H1 (cell line): ENCODE measurements around the gene ARHGAP28. TPM values are rescaled to one million over a fixed set of nuclear protein-coding genes. Genes with fewer than 3 reads are reported as not detected.

Experiments used
- CTCF ChIA-PET: fragments of 300-600 bp; sonication (Branson Sonifier 250); formaldehyde crosslinking; loops from one replicate; lab custom pipeline; 2021; ENCODE audit not compliant: partially characterized antibody; lab: Charles Lee
- POLR2A ChIA-PET: fragments of 300-600 bp; sonication (Branson Sonifier 250); formaldehyde crosslinking; loops from one replicate; lab custom pipeline; 2021; ENCODE audit warnings: inconsistent platforms; ENCODE audit not compliant: partially characterized antibody; lab: Charles Lee
- DNase-seq, 2 experiments: peaks; one replicate each; pipeline versions ENCODE4 v3.0.0 to v3.0.0-alpha.2; 2010 to 2022; ENCODE audit warnings: low spot score in 2 of 2, low read depth in 1 of 2, mixed read lengths in 1 of 2
- FAIRE-seq: peaks from 2 replicates; lab custom pipeline; 2011; peaks lifted over from hg19 to GRCh38; lab: Jason Lieb, UNC
- H2AFZ ChIP-seq: 2 replicates; pipeline ENCODE4 v1.8.1; 2012; ENCODE audit warnings: low read length, inconsistent platforms
- H2AK5ac ChIP-seq: 2 replicates; pipeline ENCODE4 v1.6.1; 2013; ENCODE audit warnings: low read depth, low read length
- H2BK120ac ChIP-seq: replicated peaks from 2 replicates; pipeline ENCODE3; 2013; ENCODE audit warnings: low read depth, low read length, inconsistent platforms
- H2BK12ac ChIP-seq: 2 replicates; pipeline ENCODE4 v1.6.1; 2013; ENCODE audit warnings: low read depth, low read length
- H2BK15ac ChIP-seq: 2 replicates; pipeline ENCODE4 v1.6.1; 2013; ENCODE audit warnings: low read length
- H2BK20ac ChIP-seq: 2 replicates; pipeline ENCODE4 v1.6.1; 2013; ENCODE audit warnings: low read length
- H2BK5ac ChIP-seq: 2 replicates; pipeline ENCODE4 v1.6.1; 2013; ENCODE audit warnings: low read depth, low read length
- H3K14ac ChIP-seq: 2 replicates; pipeline ENCODE4 v1.6.1; 2013; ENCODE audit warnings: inconsistent platforms; ENCODE audit not compliant: insufficient read length
- H3K18ac ChIP-seq: 2 replicates; pipeline ENCODE4 v1.6.1; 2013; ENCODE audit warnings: low read length; ENCODE audit errors: extremely low read depth
- H3K23ac ChIP-seq: 2 replicates; pipeline ENCODE4 v1.6.1; 2013; ENCODE audit warnings: inconsistent platforms; ENCODE audit not compliant: insufficient read length
- H3K23me2 ChIP-seq: 2 replicates; pipeline ENCODE4 v1.6.1; 2013; ENCODE audit warnings: low read depth, low read length
- H3K27ac ChIP-seq: 2 replicates; pipeline ENCODE4 v1.6.1; 2011; ENCODE audit warnings: low read depth, low read length, inconsistent platforms
- H3K27me3 ChIP-seq, 4 experiments: replicated peaks in 1 of 4; 1 replicate in 1 of 4; 2 replicates in 3 of 4; pipeline versions ENCODE4 v1.6.1 to v1.8.1; 2011 to 2013; ENCODE audit warnings: low read length in 3 of 4, mild to moderate bottlenecking in 3 of 4, inconsistent platforms in 2 of 4, mixed read lengths in 2 of 4, moderate library complexity in 1 of 4; ENCODE audit not compliant: control insufficient read depth in 3 of 4, insufficient read depth in 3 of 4; ENCODE audit errors: extremely low read depth in 1 of 4
- H3K36me3 ChIP-seq, 4 experiments: 2 replicates each; pipeline versions ENCODE4 v1.6.1 to v1.8.1; 2011 to 2013; ENCODE audit warnings: mild to moderate bottlenecking in 4 of 4, low read length in 3 of 4, moderate library complexity in 2 of 4, control low read depth in 1 of 4, inconsistent platforms in 1 of 4; ENCODE audit not compliant: insufficient read depth in 4 of 4, control insufficient read depth in 2 of 4
- H3K4ac ChIP-seq: replicated peaks from 2 replicates; pipeline ENCODE3; 2013; ENCODE audit warnings: low read length, low read depth, mixed read lengths, inconsistent platforms; ENCODE audit not compliant: insufficient read length
- H3K4me1 ChIP-seq, 4 experiments: replicated peaks in 1 of 4; 1 replicate in 1 of 4; 2 replicates in 3 of 4; pipeline versions ENCODE4 v1.6.1 to v1.8.1; 2011 to 2013; ENCODE audit warnings: low read length in 3 of 4, inconsistent platforms in 2 of 4, mixed read lengths in 1 of 4; ENCODE audit not compliant: insufficient read depth in 4 of 4, control insufficient read depth in 3 of 4
- H3K4me2 ChIP-seq, 2 experiments: 2 replicates each; pipeline versions ENCODE4 v1.6.1 to v1.8.1; 2011 to 2013; ENCODE audit warnings: low read depth in 2 of 2, low read length in 2 of 2, control low read depth in 1 of 2, inconsistent platforms in 1 of 2, mild to moderate bottlenecking in 1 of 2; ENCODE audit not compliant: insufficient read depth in 1 of 2
- H3K4me3 ChIP-seq, 4 experiments: fragments of 200-600, 300-600 bp in 1 of 4; sonication (generic), shearing (Covaris generic), sonication (Bioruptor Twin) in 1 of 4; 2 replicates each; pipeline versions ENCODE4 v1.5.1 to v1.8.1; 2011 to 2016; ENCODE audit warnings: low read length in 4 of 4, low read depth in 3 of 4, control low read depth in 2 of 4, inconsistent platforms in 2 of 4, mild to moderate bottlenecking in 2 of 4, mixed read lengths in 1 of 4, moderate library complexity in 1 of 4; ENCODE audit not compliant: insufficient read depth in 2 of 4; ENCODE audit errors: extremely low read depth in 1 of 4
- H3K56ac ChIP-seq: replicated peaks from 2 replicates; pipeline ENCODE3; 2013; ENCODE audit warnings: low read depth, mild to moderate bottlenecking, mixed read lengths, low read length, inconsistent platforms; ENCODE audit not compliant: insufficient read length
- H3K79me1 ChIP-seq: 2 replicates; pipeline ENCODE4 v1.6.1; 2013; ENCODE audit warnings: low read depth, low read length, control low read depth
- H3K79me2 ChIP-seq, 2 experiments: 2 replicates each; pipeline versions ENCODE4 v1.6.1 to v1.8.1; 2012 to 2013; ENCODE audit warnings: low read length in 2 of 2, mild to moderate bottlenecking in 2 of 2, inconsistent platforms in 1 of 2; ENCODE audit not compliant: insufficient read depth in 2 of 2, control insufficient read depth in 1 of 2
- H3K9ac ChIP-seq, 4 experiments: replicated peaks in 1 of 4; 1 replicate in 1 of 4; 2 replicates in 3 of 4; pipeline versions ENCODE4 v1.6.1 to v1.8.1; 2011 to 2013; ENCODE audit warnings: low read depth in 3 of 4, low read length in 3 of 4, control low read depth in 2 of 4, mild to moderate bottlenecking in 2 of 4, moderate library complexity in 2 of 4, inconsistent platforms in 1 of 4; ENCODE audit errors: extremely low read depth in 1 of 4
- H3K9me3 ChIP-seq, 2 experiments: 2 replicates each; pipeline versions ENCODE4 v1.6.1 to v1.8.1; 2012 to 2013; ENCODE audit warnings: mild to moderate bottlenecking in 2 of 2, moderate library complexity in 2 of 2, control low read depth in 1 of 2, inconsistent platforms in 1 of 2, low read depth in 1 of 2, low read length in 1 of 2, mixed read lengths in 1 of 2; ENCODE audit not compliant: insufficient read depth in 2 of 2
- H4K20me1 ChIP-seq, 2 experiments: replicated peaks in 1 of 2; 2 replicates each; pipeline versions ENCODE3 to v1.8.1; 2011 to 2013; ENCODE audit warnings: inconsistent platforms in 2 of 2, low read length in 2 of 2, mild to moderate bottlenecking in 1 of 2; ENCODE audit not compliant: insufficient read depth in 2 of 2, control insufficient read depth in 1 of 2
- H4K5ac ChIP-seq: 2 replicates; pipeline ENCODE4 v1.6.1; 2013; ENCODE audit warnings: low read length, low read depth, mixed read lengths, inconsistent platforms; ENCODE audit not compliant: insufficient read length
- H4K8ac ChIP-seq: 2 replicates; pipeline ENCODE4 v1.8.0; 2013; ENCODE audit warnings: mild to moderate bottlenecking, moderate library complexity, low read length, inconsistent platforms; ENCODE audit not compliant: insufficient read depth; ENCODE audit errors: extremely low read depth
- H4K91ac ChIP-seq: replicated peaks from 2 replicates; pipeline ENCODE3; 2013; ENCODE audit warnings: low read length, mixed read lengths, inconsistent platforms; ENCODE audit not compliant: insufficient read length
- CBX8 ChIP-seq: fragments of 300-800, 300-1000 bp; sonication (generic); IDR thresholded peaks from 2 replicates; pipeline ENCODE4 v1.7.1; 2016; ENCODE audit warnings: low read depth, low read length, borderline replicate concordance
- CEBPB ChIP-seq: IDR thresholded peaks from 2 replicates; pipeline ENCODE4 v1.6.1; 2012; ENCODE audit warnings: low read depth, low read length
- GTF2F1 ChIP-seq: IDR thresholded peaks from 2 replicates; pipeline ENCODE4 v1.6.1; 2012; ENCODE audit warnings: low read depth, low read length, improper control_type of control experiment, borderline replicate concordance
- RFX5 ChIP-seq: IDR thresholded peaks from 2 replicates; pipeline ENCODE4 v1.6.1; 2011; ENCODE audit warnings: low read depth, low read length, improper control_type of control experiment, borderline replicate concordance
- TCF12 ChIP-seq: IDR thresholded peaks from 2 replicates; pipeline ENCODE4 v1.6.1; 2011; ENCODE audit warnings: low read depth, mild to moderate bottlenecking, low read length
- polyA plus RNA-seq, 7 experiments: library from polyadenylated mRNA; depleted of rRNA in 3 of 7; stranded (reverse) in 5 of 7; unstranded in 2 of 7; fragments of >200 nt in 5 of 7; fragments of 200-250 nt in 2 of 7; gene quantifications; 1 replicate in 5 of 7; 2 replicates in 1 of 7; 4 replicates in 1 of 7; pipeline versions ENCODE4 v1.2.1 to v1.2.3, GENCODE V29; 2011 to 2013; ENCODE audit warnings: missing spikeins in 2 of 7, mixed read lengths in 2 of 7
- total RNA-seq: library from RNA; stranded (reverse); fragmentation: NEBNext Ultra II Directional; extraction: Animal tissue kit (Norgen Biotek cat#: 25700); gene quantifications from 2 replicates; pipeline ENCODE4 v1.2.1, GENCODE V29; 2021
- TF ChIP-seq, protein P1 (sequence below): IDR thresholded peaks from 2 replicates; pipeline ENCODE4 v1.6.1; 2012; ENCODE audit warnings: inconsistent platforms
- TF ChIP-seq, protein P2 (sequence below): IDR thresholded peaks from 2 replicates; pipeline ENCODE4 v1.6.1; 2011; ENCODE audit warnings: low read depth, mild to moderate bottlenecking, low read length; ENCODE audit not compliant: insufficient read depth

Gene ARHGAP28
- total and polyA plus RNA-seq, 2 of the 8 experiments (the other 6 are each of a cell fraction or from before 2014, with no cell fraction given) = 2.9 to 14.4 TPM

DNA sequence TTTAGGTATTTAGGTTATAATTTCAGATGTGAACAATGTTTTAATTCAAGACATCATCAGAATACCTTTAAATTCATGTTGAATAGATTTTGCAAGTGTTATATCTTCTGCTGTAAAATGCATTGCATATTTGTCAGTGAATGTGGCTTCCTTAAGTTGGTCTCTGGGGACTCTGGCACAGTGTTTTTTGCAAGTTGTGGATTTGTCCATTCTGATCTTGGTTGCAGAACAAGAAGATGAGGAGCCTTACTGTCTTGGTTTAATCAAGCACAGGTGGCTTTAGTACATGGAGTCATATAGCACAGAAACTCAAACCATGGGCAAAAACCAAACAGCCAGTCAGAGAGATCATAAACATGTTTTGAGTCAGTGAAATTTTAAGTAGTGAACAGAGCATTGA, 135.7 kb downstream of the ARHGAP28 start:
- H2AK5ac ChIP-seq = no peak overlapping the region
- peaks cover 2 to 9% (median 6%) of the 10 kb centered on the region in 4 experiments for H3K4me1 ChIP-seq
- H2BK12ac ChIP-seq = no peak overlapping the region
- no peak overlapping the region for H3K18ac ChIP-seq
- no peaks in the 10 kb centered on the region for H3K9me3 ChIP-seq
- no peak overlapping the region for H3K4ac ChIP-seq
- no peaks in the 10 kb centered on the region for H3K27me3 ChIP-seq
- no peak overlapping the region for H4K5ac ChIP-seq
- H3K4me3 ChIP-seq = no peak overlapping the region
- H4K8ac ChIP-seq = no peak overlapping the region
- H3K56ac ChIP-seq = no peak overlapping the region
- H4K20me1 ChIP-seq = no peaks in the 10 kb centered on the region
- no peak overlapping the region for H2BK5ac ChIP-seq
- FAIRE-seq = no peak
- no peak overlapping the region for H3K23ac ChIP-seq
- no peak overlapping the region for H2BK20ac ChIP-seq
- H3K79me1 ChIP-seq = no peaks in the 10 kb centered on the region
- H2BK120ac ChIP-seq = no peak overlapping the region
- H2AFZ ChIP-seq = no peak overlapping the region
- H3K79me2 ChIP-seq = no peaks in the 10 kb centered on the region
- no peak overlapping the region for H3K14ac ChIP-seq
- ChIA-PET POLR2A (no interaction called here), CTCF (interaction anchor here (1.0 kb wide), 1 partner anchor 325 kb away, joined by 3 read pairs; no protein-coding TSS in a partner anchor)
- no peaks in the 10 kb centered on the region for H3K36me3 ChIP-seq
- H3K4me2 ChIP-seq = no peak overlapping the region
- DNase-seq = no peak
- H3K23me2 ChIP-seq = no peaks in the 10 kb centered on the region
- no peak overlapping the region for H3K27ac ChIP-seq
- no peak overlapping the region for H3K9ac ChIP-seq
- no peak overlapping the region for H4K91ac ChIP-seq
- no peak overlapping the region for H2BK15ac ChIP-seq
- TF ChIP-seq CBX8 (no peak), CEBPB (no peak), GTF2F1 (no peak), TCF12 (no peak), RFX5 (no peak)
- TF ChIP-seq, protein P1, sequence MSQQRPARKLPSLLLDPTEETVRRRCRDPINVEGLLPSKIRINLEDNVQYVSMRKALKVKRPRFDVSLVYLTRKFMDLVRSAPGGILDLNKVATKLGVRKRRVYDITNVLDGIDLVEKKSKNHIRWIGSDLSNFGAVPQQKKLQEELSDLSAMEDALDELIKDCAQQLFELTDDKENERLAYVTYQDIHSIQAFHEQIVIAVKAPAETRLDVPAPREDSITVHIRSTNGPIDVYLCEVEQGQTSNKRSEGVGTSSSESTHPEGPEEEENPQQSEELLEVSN = no peak
- TF ChIP-seq, protein P2, sequence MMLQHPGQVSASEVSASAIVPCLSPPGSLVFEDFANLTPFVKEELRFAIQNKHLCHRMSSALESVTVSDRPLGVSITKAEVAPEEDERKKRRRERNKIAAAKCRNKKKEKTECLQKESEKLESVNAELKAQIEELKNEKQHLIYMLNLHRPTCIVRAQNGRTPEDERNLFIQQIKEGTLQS = no peak
